GM23338 (cell line): ENCODE data around the gene ZFYVE28. TPM values are rescaled to one million over a fixed set of nuclear protein-coding genes. Genes with fewer than 3 reads are reported as not detected.
A peak's percentile ranks its signal among the peaks of the same experiment; 100 is the strongest.

ENCODE experiments used
- ATAC-seq: fragments of 200-7000 bp; cut with Tn5 transposase; 3 replicates; pipeline ENCODE4 v1.9.1; 2020
- DNase-seq: peaks from one replicate; pipeline ENCODE4 v3.0.0-alpha.2; 2015; ENCODE audit warnings: low spot score
- H2AFZ ChIP-seq: fragments of 200-600 bp; sonication (generic); 2 replicates; pipeline ENCODE4 v1.8.0; 2016; ENCODE audit warnings: antibody characterized with exemption, mild to moderate bottlenecking, moderate library complexity
- H3F3A ChIP-seq: fragments of 200-600 bp; sonication (generic); replicated peaks from 2 replicates; pipeline ENCODE4 v1.8.0; 2017; ENCODE audit warnings: antibody characterized with exemption, mixed run types, low read depth
- H3K27ac ChIP-seq: fragments of 200-600 bp; sonication (generic); 2 replicates; pipeline ENCODE4 v1.6.1; 2016; ENCODE audit warnings: low read depth
- H3K27me3 ChIP-seq: fragments of 200-600 bp; sonication (generic); 2 replicates; pipeline ENCODE4 v1.8.0; 2016; ENCODE audit warnings: mild to moderate bottlenecking, mixed run types, moderate library complexity; ENCODE audit not compliant: insufficient read depth
- H3K36me3 ChIP-seq: fragments of 200-600 bp; sonication (generic); 2 replicates; pipeline ENCODE4 v1.8.0; 2016; ENCODE audit warnings: mild to moderate bottlenecking; ENCODE audit not compliant: insufficient read depth
- H3K4me1 ChIP-seq: fragments of 200-600 bp; sonication (generic); 2 replicates; pipeline ENCODE4 v1.8.0; 2016; ENCODE audit warnings: mild to moderate bottlenecking, moderate library complexity; ENCODE audit not compliant: insufficient read depth
- H3K4me2 ChIP-seq: fragments of 200-600 bp; sonication (generic); 2 replicates; pipeline ENCODE4 v1.7.1; 2017; ENCODE audit warnings: mixed run types
- H3K4me3 ChIP-seq: fragments of 200-600 bp; sonication (generic); 2 replicates; pipeline ENCODE4 v1.6.1; 2016; ENCODE audit warnings: mixed run types
- H3K79me2 ChIP-seq: fragments of 200-600 bp; sonication (generic); replicated peaks from 2 replicates; pipeline ENCODE4 v1.8.0; 2017; ENCODE audit warnings: mild to moderate bottlenecking; ENCODE audit not compliant: insufficient read depth
- H3K9me2 ChIP-seq: fragments of 200-600 bp; sonication (generic); 2 replicates; pipeline ENCODE4 v1.8.0; 2017; ENCODE audit not compliant: insufficient read depth
- H4K20me1 ChIP-seq: fragments of 200-600 bp; sonication (generic); replicated peaks from 2 replicates; pipeline ENCODE4 v1.8.0; 2017; ENCODE audit warnings: mild to moderate bottlenecking; ENCODE audit not compliant: insufficient read depth
- H3K27ac Mint-ChIP-seq: 2 replicates; pipeline ENCODE4 v1.8.0; 2020; ENCODE audit warnings: inconsistent platforms, mild to moderate bottlenecking, moderate library complexity, mixed read lengths
- H3K27me3 Mint-ChIP-seq: 3 replicates; pipeline ENCODE4 v1.8.0; 2022; ENCODE audit warnings: low read depth, mild to moderate bottlenecking, moderate library complexity, mixed read lengths, inconsistent platforms; ENCODE audit not compliant: insufficient read depth, poor library complexity
- H3K36me3 Mint-ChIP-seq: 3 replicates; pipeline ENCODE4 v1.8.0; 2021; ENCODE audit warnings: low read depth, mild to moderate bottlenecking, inconsistent platforms, moderate library complexity, mixed read lengths
- H3K4me1 Mint-ChIP-seq: 3 replicates; pipeline ENCODE4 v1.8.0; 2020; ENCODE audit warnings: mild to moderate bottlenecking, inconsistent platforms, mixed read lengths
- H3K4me3 Mint-ChIP-seq: 3 replicates; pipeline ENCODE4 v1.8.0; 2021; ENCODE audit warnings: moderate library complexity, mild to moderate bottlenecking, inconsistent platforms, mixed read lengths
- H3K9me3 Mint-ChIP-seq: 3 replicates; pipeline ENCODE4 v1.8.0; 2020; ENCODE audit warnings: moderate library complexity, mild to moderate bottlenecking, inconsistent platforms, mixed read lengths
- CREB1 ChIP-seq: fragments of 250-450 bp; sonication (Bioruptor Pico); IDR thresholded peaks from 2 replicates; pipeline ENCODE4 v1.5.0; 2020; ENCODE audit warnings: low read depth, mild to moderate bottlenecking, moderate library complexity
- CTCF ChIP-seq, 2 experiments: fragments of 200-600 bp in 1 of 2; sonication (generic) in 1 of 2; conservative IDR thresholded peaks; 2 replicates each; pipeline versions ENCODE4 v1.5.1 to v1.6.1; 2016 to 2017; ENCODE audit warnings: antibody characterized with exemption in 2 of 2, low read depth in 2 of 2, mild to moderate bottlenecking in 2 of 2, moderate library complexity in 1 of 2
- ETS1 ChIP-seq: IDR thresholded peaks from 2 replicates; pipeline ENCODE4 v1.6.1; 2016; ENCODE audit warnings: antibody characterized with exemption
- EZH2 ChIP-seq: fragments of 200-600 bp; sonication (generic); IDR thresholded peaks from one replicate; pipeline ENCODE4 v1.8.0; 2017; ENCODE audit warnings: antibody characterized with exemption, mild to moderate bottlenecking, low read depth; ENCODE audit not compliant: unreplicated experiment
- EZH2phosphoT487 ChIP-seq: fragments of 200-600 bp; sonication (generic); IDR thresholded peaks from one replicate; pipeline ENCODE4 v1.8.1; 2018; ENCODE audit warnings: antibody characterized with exemption; ENCODE audit not compliant: unreplicated experiment
- JUNB ChIP-seq: IDR thresholded peaks from one replicate; pipeline ENCODE4 v1.6.1; 2016; ENCODE audit warnings: antibody characterized with exemption; ENCODE audit not compliant: unreplicated experiment
- NANOG ChIP-seq: IDR thresholded peaks from 2 replicates; pipeline ENCODE4 v1.6.1; 2016; ENCODE audit warnings: antibody characterized with exemption, borderline replicate concordance
- POLR2AphosphoS5 ChIP-seq: IDR thresholded peaks from 2 replicates; pipeline ENCODE4 v1.6.1; 2016; ENCODE audit warnings: antibody characterized with exemption, low read depth
- REST ChIP-seq: IDR thresholded peaks from one replicate; pipeline ENCODE4 v1.6.1; 2018; ENCODE audit warnings: antibody characterized with exemption; ENCODE audit not compliant: unreplicated experiment
- STAT1 ChIP-seq: IDR thresholded peaks from one replicate; pipeline ENCODE4 v1.6.1; 2016; ENCODE audit warnings: antibody characterized with exemption; ENCODE audit not compliant: unreplicated experiment
- ZNF114 ChIP-seq: fragments of 250-450 bp; sonication (Bioruptor Pico); IDR thresholded peaks from 2 replicates; pipeline ENCODE4 v1.5.0; 2020; ENCODE audit warnings: mild to moderate bottlenecking, moderate library complexity
- ZNF331 ChIP-seq: fragments of 250-450 bp; sonication (Bioruptor Pico); IDR thresholded peaks from 2 replicates; pipeline ENCODE4 v1.5.0; 2020; ENCODE audit warnings: low read depth, mild to moderate bottlenecking, moderate library complexity
- ZNF462 ChIP-seq: fragments of 250-450 bp; sonication (Bioruptor Pico); IDR thresholded peaks from 2 replicates; pipeline ENCODE4 v1.5.0; 2020; ENCODE audit warnings: mild to moderate bottlenecking, moderate library complexity
- polyA plus RNA-seq: library from polyadenylated mRNA; unstranded; fragments of >200 nt; fragmentation: Nextera tagmentation; extraction: Ambion mirVana; gene quantifications from 2 replicates; pipeline ENCODE4 v1.2.1, GENCODE V29; 2016
- total RNA-seq: library from RNA; depleted of rRNA; stranded (reverse); fragments of >200 nt; shearing (Covaris generic); gene quantifications from 2 replicates; pipeline ENCODE4 v1.2.3, GENCODE V29; 2014

ZFYVE28 gene
- total and polyA plus RNA-seq, 2 experiments from 2014 or later, result 2.6 to 4.6 TPM

- Mint-ChIP-seq H3K36me3 (no peaks in the 10 kb centered on the region; the same call in 1 of the 3 replicates), H3K27me3 (peaks cover 22% of the 10 kb centered on the region), H3K4me1 (peaks cover 35% of the 10 kb centered on the region), H3K27ac (no peak overlapping the region), H3K9me3 (no peaks in the 10 kb centered on the region), H3K4me3 (no peak overlapping the region)
- H3K4me1 ChIP-seq, result peaks cover 20% of the 10 kb centered on the region
- H3K4me3 ChIP-seq, result no peak overlapping the region
- H3K9me2 ChIP-seq, result no peaks in the 10 kb centered on the region
- ATAC-seq (peak; percentile 35), DNase-seq (peak; percentile 71)
- H2AFZ ChIP-seq, result no peak overlapping the region
- no peaks in the 10 kb centered on the region for H3K79me2 ChIP-seq
- TF ChIP-seq EZH2 (no peak), CTCF (conservative IDR thresholded peaks at IDR 0.05; ENCODE audit: low read depth in 2 of 2) (no peak), JUNB (no peak), POLR2AphosphoS5 (no peak), NANOG (no peak), STAT1 (no peak), ZNF462 (CRISPR knock-in tag) (no peak), REST (no peak), ETS1 (no peak), ZNF331 (CRISPR knock-in tag) (no peak), EZH2phosphoT487 (no peak), CREB1 (CRISPR knock-in tag) (no peak), ZNF114 (CRISPR knock-in tag) (no peak)
- H4K20me1 ChIP-seq, result no peaks in the 10 kb centered on the region; the same call in 1 of the 2 replicates
- H3F3A ChIP-seq, result peaks cover 11% of the 10 kb centered on the region; the same call in 1 of the 2 replicates
- H3K27ac ChIP-seq, result no peak overlapping the region
- no peak overlapping the region for H3K4me2 ChIP-seq
- H3K36me3 ChIP-seq, result no peaks in the 10 kb centered on the region
- 0 out of 2 replicates have a peak, but pooled peaks cover under 1% of the 10 kb centered on the region for H3K27me3 ChIP-seq
These were observed 10.0 kb downstream of the ZFYVE28 start for GRCh38 chr4:2408401-2408958.
